ENCODE measurements around the gene DGKD.

Gene DGKD

DNA sequence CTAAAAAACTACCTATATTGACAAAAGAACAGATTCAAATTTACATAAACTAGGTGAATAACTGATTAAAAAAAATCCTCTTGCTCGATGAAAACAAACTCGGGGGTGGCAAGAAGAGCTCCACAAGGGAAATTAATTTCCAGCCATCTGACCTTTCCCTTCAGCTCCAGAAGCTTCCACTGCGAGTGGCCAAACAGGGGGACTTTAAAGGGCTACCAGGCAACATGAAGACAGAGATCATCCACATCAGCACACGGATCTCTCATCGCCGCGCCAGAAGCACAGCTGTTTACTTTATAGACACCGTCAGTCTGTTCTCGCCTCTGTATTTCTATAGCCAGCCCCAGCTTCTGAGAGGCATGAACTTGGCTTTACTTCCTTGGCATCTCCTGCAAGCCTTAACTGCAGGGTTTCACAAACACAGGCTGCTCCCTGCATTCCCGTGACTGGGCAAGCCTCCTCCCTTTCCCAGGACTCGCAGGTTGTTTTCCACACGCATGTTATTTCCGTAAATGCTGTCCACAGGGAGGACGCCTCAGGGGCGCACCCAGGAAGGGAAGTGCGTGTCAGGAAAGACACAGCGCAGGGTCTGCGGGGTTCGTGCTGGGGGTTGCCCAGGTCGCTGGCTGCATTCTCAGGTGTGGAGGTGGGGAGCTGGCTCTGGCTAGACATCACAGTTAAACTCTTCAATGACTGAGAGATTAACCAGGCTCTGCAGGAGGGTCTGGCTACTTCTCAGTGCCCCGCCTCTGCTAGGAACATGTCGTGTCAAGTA is 127.3 kb downstream of the DGKD start:
- TF ChIP-seq GATA3 (IDR thresholded peaks at IDR 0.05; ENCODE audit: low read depth, low read length) (no peak), GATA2 (IDR thresholded peaks at IDR 0.05; ENCODE audit: low read depth, low read length) (no peak)

DNA sequence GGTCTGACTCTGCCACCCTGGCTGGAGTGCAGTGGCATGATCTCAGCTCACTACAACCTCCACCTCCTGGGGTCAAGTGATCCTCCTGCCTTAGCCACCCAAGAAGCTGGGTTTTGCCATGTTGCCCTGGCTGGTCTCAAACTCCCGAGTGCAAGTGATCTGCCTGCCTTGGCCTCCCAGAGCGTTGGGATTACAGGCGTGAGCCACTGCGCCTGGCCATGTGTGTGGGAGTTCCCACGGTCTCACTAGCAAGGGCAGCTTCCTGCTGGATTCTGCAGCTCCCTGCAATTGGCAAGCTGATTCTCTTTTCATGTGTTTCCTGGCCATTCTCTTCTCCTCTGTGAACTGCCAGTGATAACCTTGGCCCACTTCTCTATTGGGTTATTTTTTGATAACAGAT is 128.3 kb downstream of the DGKD start:
- TF ChIP-seq GATA2 (IDR thresholded peaks at IDR 0.05; ENCODE audit: low read depth, low read length): no peak
- no peak for TF ChIP-seq GATA3 (IDR thresholded peaks at IDR 0.05; ENCODE audit: low read depth, low read length)

DNA sequence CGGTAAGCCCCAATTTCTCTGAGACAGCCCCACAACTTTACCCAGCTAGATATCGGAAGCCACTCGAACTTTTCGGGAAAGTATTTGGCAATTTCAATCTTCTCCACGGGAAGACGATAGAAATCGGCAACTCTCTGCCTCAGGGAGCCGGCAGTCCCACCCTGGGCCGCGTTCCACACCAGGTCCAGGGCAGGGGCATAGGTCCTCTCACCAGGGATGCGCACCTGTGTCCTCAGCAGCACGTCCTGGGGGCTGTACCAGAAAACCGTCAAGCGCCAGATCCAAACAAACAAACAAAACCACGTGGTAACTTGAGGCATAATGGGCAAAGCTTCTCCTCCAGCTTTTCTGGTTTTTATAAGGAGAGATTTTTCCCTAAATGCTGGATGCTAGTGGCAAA is 131.4 kb downstream of the DGKD start:
- TF ChIP-seq GATA2 (IDR thresholded peaks at IDR 0.05; ENCODE audit: low read depth, low read length) (no peak), GATA3 (IDR thresholded peaks at IDR 0.05; ENCODE audit: low read depth, low read length) (no peak)

DNA sequence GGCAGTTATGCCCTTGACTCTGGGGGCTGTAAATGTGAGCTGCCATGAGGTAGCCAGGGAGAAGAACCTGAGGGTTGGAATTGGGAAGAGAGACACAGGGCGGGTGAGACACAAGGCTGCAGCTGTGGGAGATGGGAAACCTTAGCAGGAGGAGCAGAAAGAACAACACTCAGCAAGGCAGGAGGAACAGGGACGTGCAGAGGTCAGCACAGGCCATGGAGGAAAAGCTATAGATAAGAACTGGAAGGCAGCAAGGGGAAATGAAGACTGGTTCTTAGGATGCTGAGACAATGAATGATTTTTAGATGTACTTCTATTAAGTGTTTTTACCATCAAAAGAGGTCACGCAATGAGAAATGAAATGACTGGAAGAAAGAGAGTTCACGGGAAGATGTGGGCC is 132.1 kb downstream of the DGKD start:
- TF ChIP-seq GATA3 (IDR thresholded peaks at IDR 0.05; ENCODE audit: low read depth, low read length) (no peak), GATA2 (IDR thresholded peaks at IDR 0.05; ENCODE audit: low read depth, low read length) (no peak)

DNA sequence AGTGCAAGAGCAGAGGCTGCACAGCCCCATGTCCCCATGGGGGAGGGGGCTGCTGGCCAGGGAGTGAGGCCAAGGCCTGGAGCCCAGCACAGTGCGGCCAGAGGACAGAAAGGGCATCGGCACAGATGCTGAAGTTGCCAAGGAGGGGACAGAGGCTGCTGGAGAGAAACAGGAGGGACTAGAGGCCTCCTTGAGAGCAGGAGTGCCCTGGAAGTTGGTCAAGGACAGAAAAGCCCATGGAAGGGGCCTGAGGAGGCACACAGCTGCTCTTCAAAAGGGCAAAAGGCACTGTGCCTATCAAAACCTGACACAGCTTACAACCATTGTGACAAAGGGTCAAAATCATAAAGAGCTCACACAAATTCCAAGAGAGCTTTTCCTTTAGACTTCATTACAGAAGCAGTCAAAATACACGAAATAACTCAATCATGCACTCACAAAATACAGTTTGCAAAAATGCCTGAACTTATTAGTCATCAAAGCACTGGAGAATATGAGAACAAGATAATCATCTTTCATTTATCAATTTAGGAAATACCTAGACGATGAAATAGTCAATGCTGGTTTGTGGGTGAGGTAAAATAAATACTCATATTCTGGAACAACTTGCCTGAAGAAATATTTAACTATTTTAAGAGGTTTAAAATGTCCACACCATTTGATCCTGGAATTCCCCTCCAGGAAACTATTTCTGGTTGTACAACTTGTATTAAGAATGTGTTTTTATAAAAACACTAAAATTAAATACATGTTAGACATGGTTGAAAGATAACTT is 132.7 kb downstream of the DGKD start:
- TF ChIP-seq GATA3 (IDR thresholded peaks at IDR 0.05; ENCODE audit: low read depth, low read length) (no peak), GATA2 (IDR thresholded peaks at IDR 0.05; ENCODE audit: low read depth, low read length) (no peak)

DNA sequence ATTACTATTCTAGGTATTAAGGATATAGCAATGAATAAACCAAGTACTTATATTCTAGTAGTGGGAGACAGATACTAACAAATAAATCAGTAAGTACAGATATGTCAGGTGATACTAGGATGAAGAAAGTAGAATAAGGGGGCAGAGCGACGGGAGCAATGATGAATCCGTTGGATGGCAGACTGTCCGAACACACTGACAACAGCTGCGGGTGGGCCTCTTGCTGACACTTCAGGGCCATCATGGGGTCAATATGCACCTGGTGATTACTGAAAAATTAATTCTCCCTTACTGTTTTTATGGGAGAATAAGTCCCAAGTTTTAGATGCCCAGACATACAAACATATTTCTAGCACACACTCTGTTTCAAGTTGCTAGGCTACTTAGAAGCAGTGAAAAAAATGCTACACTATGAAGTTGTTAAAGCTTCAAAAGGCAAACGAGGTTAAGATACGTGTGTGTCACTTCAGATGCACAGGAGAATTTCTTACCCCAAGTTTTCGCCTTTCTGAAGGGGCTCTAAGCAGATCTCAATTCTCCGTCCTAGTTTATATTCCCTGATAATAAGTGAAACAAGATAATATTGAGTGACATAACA is 133.6 kb downstream of the DGKD start:
- no peak for TF ChIP-seq GATA2 (IDR thresholded peaks at IDR 0.05; ENCODE audit: low read depth, low read length)
- no peak for TF ChIP-seq GATA3 (IDR thresholded peaks at IDR 0.05; ENCODE audit: low read depth, low read length)

DNA sequence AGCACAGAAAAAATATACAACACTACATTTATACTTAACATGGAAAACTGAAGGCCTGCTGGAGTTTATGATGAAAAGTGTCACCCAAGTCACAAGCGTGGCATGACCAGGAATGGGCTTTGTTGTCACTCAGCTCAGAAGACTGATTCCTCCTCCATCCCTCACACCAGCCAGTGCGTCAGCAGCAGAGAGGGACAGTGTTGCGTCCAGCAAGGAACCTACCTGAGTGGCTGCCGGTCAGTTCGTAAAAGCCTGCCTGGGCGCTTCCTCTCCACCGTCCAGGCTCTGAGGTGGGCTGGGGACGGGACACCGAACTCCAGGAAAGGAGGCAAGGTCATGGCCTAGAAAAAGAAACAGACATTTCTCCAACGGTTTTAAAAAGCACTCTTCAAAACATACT is 134.8 kb downstream of the DGKD start:
- TF ChIP-seq GATA2 (IDR thresholded peaks at IDR 0.05; ENCODE audit: low read depth, low read length) (no peak), GATA3 (IDR thresholded peaks at IDR 0.05; ENCODE audit: low read depth, low read length) (no peak)

DNA sequence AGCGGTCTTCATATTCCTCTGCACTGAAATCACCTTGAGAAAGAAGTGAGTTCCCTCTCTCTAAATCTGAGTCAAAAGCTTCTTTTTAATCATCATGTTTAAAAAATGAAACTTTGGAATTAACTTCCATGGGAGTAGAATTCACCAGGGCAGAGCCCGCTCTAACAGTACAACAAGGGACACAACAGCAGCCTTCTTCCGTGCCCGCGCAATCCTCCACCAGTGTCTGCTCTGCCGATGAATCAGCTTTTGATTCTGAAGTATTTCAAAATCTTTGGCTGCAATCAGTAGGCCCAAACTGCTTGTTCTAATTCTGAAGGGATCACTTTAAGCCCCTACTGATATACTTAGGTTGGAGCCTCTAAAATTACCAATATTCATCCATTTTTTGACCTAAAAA is 135.4 kb downstream of the DGKD start:
- TF ChIP-seq GATA3 (IDR thresholded peaks at IDR 0.05; ENCODE audit: low read depth, low read length): no peak
- no peak for TF ChIP-seq GATA2 (IDR thresholded peaks at IDR 0.05; ENCODE audit: low read depth, low read length)

DNA sequence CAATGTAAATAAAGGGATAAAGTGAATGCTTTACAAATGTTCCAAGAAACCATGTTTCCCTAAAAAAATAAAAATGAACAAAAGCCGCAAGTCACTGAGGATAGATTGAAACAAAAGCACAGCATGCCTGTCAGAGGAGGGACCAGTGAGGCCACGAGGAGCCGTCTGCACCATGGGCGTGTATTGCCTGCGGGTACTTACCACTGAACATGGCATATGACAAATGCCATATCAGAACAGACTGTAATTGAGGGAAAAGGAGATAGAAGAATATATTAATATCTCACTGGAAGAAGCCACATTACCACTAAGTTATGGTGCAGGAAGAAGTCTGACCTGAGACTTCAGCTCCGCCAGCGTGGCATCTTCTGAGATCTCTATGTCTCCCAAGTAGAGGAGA is 136.5 kb downstream of the DGKD start:
- TF ChIP-seq GATA2 (IDR thresholded peaks at IDR 0.05; ENCODE audit: low read depth, low read length) (no peak), GATA3 (IDR thresholded peaks at IDR 0.05; ENCODE audit: low read depth, low read length) (no peak)

DNA sequence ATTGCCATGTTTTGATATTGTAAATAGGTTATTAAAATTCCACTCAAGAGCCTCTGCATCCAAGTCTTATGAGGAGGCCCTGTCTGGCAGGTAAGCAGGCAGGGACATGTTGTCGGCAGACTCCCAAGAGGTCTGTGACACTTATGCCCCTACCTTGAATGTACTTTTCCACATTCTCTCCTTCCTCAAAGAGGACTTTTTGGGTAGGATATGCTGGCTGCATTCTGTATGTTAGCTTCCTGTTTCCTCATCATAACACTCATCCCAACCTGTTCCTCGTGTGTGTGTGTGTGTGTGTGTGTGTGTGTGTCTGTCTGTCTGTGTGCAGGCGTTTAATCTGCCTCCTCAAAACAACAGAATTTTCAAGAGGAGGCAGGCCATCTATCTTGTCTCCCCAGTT is 137.0 kb downstream of the DGKD start:
- no peak for TF ChIP-seq GATA3 (IDR thresholded peaks at IDR 0.05; ENCODE audit: low read depth, low read length)
- TF ChIP-seq GATA2 (IDR thresholded peaks at IDR 0.05; ENCODE audit: low read depth, low read length): no peak

DNA sequence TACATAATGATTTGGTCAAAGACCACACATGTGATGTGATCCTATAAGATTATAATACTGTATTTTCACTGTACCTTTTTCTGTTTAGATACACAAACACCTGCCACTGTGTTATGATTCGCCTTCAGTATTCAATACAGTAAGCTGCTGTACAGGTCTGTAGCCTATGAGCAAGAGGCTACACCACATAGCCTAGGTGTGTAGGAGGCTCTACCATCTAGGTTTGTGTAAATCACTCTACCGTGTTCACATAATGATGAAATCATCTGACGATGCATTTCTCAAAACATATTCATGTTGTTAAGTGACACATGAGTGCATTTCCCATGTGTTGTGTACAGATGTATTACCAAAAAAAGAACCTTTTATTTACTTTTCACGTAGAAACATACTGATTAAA is 137.8 kb downstream of the DGKD start:
- no peak for TF ChIP-seq GATA3 (IDR thresholded peaks at IDR 0.05; ENCODE audit: low read depth, low read length)
- no peak for TF ChIP-seq GATA2 (IDR thresholded peaks at IDR 0.05; ENCODE audit: low read depth, low read length)

DNA sequence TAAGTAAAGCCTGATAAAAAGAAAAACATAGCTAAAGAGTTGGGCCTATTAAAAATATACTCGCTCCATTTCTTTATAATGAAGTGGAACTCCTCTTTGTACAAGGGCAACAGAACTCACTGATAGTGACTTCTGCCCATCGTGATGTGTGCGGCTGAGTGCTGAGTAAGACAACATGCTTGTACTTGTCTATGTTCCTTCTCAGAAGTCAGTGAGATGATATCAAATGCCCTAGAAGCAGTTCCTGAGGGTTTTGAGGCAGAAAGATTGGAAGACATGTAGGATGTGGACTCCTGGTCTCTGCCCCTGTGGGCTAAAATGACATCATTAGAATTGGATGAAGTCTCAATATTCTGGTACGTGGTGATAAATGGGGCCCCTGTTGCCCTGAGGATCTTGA is 138.5 kb downstream of the DGKD start:
- TF ChIP-seq GATA3 (IDR thresholded peaks at IDR 0.05; ENCODE audit: low read depth, low read length): no peak
- TF ChIP-seq GATA2 (IDR thresholded peaks at IDR 0.05; ENCODE audit: low read depth, low read length): no peak

DNA sequence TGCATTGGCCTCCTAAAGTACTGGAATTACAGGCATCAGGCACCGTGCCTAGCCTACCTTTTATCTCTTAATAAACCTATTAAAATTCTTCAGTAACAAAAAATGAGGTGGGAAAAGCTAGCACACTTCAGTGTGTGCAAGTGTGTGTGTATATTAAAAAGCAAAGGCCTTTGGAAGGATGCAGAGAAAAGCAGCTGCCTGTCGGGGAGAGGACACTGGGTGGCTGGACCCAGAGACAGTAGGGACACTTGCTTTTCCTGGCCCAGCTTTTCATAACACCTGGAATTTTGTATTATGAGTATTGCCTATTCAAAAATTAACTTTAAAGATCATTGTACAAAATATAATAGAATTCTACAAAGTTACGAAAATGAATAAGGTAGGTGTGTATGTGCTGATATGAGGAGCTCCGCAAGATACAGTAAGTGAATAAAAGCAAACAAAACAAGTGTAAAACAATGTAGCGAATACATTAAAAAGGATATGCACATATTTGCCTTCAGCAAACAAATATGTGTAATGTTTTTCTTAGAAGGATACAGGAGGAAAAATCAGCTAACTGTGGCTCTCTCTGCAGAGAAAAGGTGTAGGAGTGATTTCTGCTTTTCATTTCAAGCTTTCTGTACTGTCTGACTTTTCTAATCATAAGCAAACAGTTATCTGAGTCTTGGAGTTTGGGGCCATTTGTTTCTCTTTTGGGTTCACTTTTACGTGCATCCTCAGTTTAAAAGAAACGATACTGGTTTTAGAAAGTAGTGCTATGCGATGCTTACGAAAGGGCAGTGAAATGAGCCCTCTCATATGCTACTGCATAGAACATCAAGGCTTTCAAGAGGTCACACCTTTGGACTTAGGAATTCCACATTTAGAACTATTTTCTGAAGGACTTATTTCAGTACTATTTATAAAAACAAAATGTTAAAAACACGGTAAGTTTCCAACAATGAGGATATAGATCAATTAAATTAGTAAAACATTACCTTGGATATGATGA is 141.5 kb downstream of the DGKD start:
- TF ChIP-seq GATA2 (IDR thresholded peaks at IDR 0.05; ENCODE audit: low read depth, low read length) (no peak), GATA3 (IDR thresholded peaks at IDR 0.05; ENCODE audit: low read depth, low read length) (no peak)

DNA sequence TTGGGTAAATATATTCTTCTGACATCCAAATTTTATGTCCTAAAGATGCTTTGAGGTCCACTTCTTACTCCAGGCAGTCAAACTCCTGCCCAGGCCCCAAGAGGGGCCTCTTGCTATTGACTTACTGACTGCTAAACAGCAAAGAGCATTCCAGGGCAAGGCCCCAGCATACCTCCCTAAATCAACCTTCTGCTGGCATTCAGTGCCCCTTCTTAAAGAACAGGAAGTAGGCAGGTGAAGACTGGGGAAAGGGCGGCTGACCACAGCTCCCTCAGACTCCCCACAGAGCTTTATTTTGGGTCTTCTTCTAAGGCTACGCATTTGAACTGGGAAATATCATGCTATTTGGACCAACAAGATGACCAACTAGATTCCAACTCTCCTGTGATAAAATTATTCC is 143.4 kb downstream of the DGKD start:
- TF ChIP-seq GATA2 (IDR thresholded peaks at IDR 0.05; ENCODE audit: low read depth, low read length): no peak
- no peak for TF ChIP-seq GATA3 (IDR thresholded peaks at IDR 0.05; ENCODE audit: low read depth, low read length)

All from SH-SY5Y (cell line).